HEK293T (cell line): ENCODE results near the gene FHOD1.

Experiments
- BHLHE40 ChIP-seq: fragments of 450-650 bp; IDR thresholded peaks from 2 replicates; pipeline ENCODE4 v1.6.1; 2016; ENCODE audit warnings: mild to moderate bottlenecking, moderate library complexity, borderline replicate concordance
- CTBP1 ChIP-seq: fragments of 450-650 bp; IDR thresholded peaks from 2 replicates; pipeline ENCODE4 v1.6.1; 2016; ENCODE audit warnings: borderline replicate concordance
- ELF4 ChIP-seq: fragments of 450-650 bp; IDR thresholded peaks from 2 replicates; pipeline ENCODE4 v1.6.1; 2017; ENCODE audit warnings: antibody characterized with exemption
- FOXA1 ChIP-seq: fragments of 450-650 bp; IDR thresholded peaks from 2 replicates; pipeline ENCODE4 v1.6.1; 2016; ENCODE audit warnings: mild to moderate bottlenecking
- FOXK2 ChIP-seq: fragments of 450-650 bp; IDR thresholded peaks from 2 replicates; pipeline ENCODE4 v1.6.1; 2016; ENCODE audit warnings: mild to moderate bottlenecking
- FOXM1 ChIP-seq: fragments of 450-650 bp; IDR thresholded peaks from 2 replicates; pipeline ENCODE4 v1.6.1; 2017; ENCODE audit warnings: mild to moderate bottlenecking, borderline replicate concordance
- HDGF ChIP-seq: fragments of 450-650 bp; IDR thresholded peaks from 2 replicates; pipeline ENCODE4 v1.6.1; 2017; ENCODE audit warnings: antibody characterized with exemption, borderline replicate concordance
- L3MBTL2 ChIP-seq: fragments of 450-650 bp; conservative IDR thresholded peaks from 2 replicates; pipeline ENCODE4 v1.6.1; 2016; ENCODE audit warnings: mild to moderate bottlenecking
- NFRKB ChIP-seq: fragments of 450-650 bp; IDR thresholded peaks from 2 replicates; pipeline ENCODE4 v1.6.1; 2016; ENCODE audit warnings: mild to moderate bottlenecking, moderate library complexity
- SP1 ChIP-seq: fragments of 450-650 bp; IDR thresholded peaks from 2 replicates; pipeline ENCODE4 v1.6.1; 2017
- SUZ12 ChIP-seq: fragments of 450-650 bp; IDR thresholded peaks from 2 replicates; pipeline ENCODE4 v1.6.1; 2016; ENCODE audit warnings: mild to moderate bottlenecking
- TARDBP ChIP-seq: fragments of 450-650 bp; IDR thresholded peaks from 2 replicates; pipeline ENCODE4 v1.6.1; 2016
- ZNF384 ChIP-seq: fragments of 450-650 bp; IDR thresholded peaks from 2 replicates; pipeline ENCODE4 v1.6.1; 2016
- TF ChIP-seq, protein P1 (sequence below): fragments of 450-650 bp; IDR thresholded peaks from 2 replicates; pipeline ENCODE4 v1.6.1; 2016

- TF ChIP-seq FOXK2 (no peak), ELF4 (no peak), ZNF384 (no peak), FOXM1 (no peak), SUZ12 (no peak), SP1 (no peak), L3MBTL2 (no peak), CTBP1 (no peak), NFRKB (no peak), BHLHE40 (no peak), FOXA1 (no peak), HDGF (no peak), TARDBP (no peak)
- TF ChIP-seq, protein P1, sequence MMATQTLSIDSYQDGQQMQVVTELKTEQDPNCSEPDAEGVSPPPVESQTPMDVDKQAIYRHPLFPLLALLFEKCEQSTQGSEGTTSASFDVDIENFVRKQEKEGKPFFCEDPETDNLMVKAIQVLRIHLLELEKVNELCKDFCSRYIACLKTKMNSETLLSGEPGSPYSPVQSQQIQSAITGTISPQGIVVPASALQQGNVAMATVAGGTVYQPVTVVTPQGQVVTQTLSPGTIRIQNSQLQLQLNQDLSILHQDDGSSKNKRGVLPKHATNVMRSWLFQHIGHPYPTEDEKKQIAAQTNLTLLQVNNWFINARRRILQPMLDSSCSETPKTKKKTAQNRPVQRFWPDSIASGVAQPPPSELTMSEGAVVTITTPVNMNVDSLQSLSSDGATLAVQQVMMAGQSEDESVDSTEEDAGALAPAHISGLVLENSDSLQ, result no peak
Measured at GRCh38 chr16:67193536-67193935, 53.7 kb downstream of the FHOD1 start.
